Globus pallidus (tissue), 1 donor: ENCODE data around the gene RETREG1.
A peak's percentile ranks its signal among the peaks of the same experiment; 100 is the strongest.
"Not testable (repeated sequence)": the region's sequence is repeated elsewhere in the genome, so short reads cannot be mapped to it uniquely, and the experiment has no call there.

Source experiments
- DNase-seq: peaks from one replicate; pipeline ENCODE4 v3.0.0-alpha.2; 2015; ENCODE audit warnings: low spot score

The RETREG1 gene, protein sequence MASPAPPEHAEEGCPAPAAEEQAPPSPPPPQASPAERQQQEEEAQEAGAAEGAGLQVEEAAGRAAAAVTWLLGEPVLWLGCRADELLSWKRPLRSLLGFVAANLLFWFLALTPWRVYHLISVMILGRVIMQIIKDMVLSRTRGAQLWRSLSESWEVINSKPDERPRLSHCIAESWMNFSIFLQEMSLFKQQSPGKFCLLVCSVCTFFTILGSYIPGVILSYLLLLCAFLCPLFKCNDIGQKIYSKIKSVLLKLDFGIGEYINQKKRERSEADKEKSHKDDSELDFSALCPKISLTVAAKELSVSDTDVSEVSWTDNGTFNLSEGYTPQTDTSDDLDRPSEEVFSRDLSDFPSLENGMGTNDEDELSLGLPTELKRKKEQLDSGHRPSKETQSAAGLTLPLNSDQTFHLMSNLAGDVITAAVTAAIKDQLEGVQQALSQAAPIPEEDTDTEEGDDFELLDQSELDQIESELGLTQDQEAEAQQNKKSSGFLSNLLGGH

DNA sequence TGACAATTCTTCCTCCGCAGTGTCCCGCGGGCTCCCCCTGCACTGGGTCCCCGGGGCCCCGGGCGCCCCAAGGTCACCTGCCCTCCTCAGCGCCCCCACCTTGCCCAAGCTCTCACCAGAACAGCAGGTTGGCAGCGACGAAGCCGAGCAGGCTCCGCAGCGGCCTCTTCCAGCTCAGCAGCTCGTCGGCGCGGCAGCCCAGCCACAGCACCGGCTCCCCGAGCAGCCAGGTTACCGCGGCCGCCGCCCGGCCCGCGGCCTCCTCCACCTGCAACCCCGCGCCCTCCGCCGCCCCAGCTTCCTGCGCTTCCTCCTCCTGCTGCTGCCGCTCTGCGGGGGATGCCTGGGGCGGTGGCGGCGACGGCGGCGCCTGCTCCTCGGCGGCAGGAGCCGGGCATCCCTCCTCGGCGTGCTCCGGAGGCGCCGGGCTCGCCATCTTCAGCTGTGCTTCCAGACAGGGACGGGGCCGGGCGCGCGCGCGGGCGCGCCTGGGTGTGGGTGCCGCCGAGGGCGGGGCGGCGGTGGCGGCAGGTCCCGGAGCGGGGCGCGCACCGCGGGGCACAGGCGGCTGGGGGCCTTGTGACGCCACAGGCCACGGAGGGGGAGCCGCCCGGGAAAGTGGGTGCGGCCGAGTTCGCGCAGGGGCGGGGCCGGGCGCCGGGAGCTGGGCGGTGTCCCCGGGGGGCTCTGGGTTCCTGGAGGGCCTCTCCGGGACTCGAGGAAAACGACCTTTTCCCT lies at the start of gene RETREG1:
TSS of gene RETREG1 (minus strand) at position 462 of the 738 bp plus-strand sequence. CDS start at position 436, 26 bp downstream.
- peak; percentile 77 for DNase-seq

DNA sequence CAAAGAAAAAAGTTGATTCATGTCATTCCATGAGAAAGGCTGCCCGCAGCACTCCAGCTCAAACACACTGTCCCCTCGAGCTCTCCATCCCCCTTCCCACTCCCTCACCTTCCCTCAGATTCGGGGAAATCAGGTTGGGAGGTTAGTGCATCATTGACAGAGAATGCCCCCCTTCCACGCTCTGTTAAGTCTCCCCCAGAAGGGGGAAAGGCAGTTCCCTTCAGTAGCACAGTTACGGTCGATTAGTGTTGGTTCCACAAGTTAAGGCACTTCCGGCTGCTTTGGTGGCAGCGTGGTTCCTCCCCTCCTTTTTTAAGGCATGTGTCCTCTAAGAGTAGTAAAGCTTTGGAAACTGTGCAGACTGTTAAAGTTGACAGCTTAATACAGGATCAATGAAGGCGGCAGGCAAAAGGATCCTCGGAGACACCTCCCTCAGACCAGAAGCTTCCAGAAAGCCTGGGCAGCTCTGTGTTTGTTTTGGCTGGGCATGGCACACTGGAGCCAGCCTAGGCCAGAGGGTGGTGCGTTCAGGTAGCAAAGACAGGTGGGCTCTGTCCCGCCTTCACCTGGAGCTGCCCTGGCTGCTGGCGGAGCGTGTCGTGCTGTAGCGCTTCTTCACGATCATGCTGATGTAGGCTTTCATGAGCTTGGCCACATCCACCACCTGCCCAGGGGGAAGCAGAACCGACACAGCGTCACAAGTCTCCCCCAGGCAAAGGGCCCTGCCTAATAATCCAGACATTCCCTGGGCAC lies 49.5 kb upstream of the RETREG1 start:
- DNase-seq = no peak

DNA sequence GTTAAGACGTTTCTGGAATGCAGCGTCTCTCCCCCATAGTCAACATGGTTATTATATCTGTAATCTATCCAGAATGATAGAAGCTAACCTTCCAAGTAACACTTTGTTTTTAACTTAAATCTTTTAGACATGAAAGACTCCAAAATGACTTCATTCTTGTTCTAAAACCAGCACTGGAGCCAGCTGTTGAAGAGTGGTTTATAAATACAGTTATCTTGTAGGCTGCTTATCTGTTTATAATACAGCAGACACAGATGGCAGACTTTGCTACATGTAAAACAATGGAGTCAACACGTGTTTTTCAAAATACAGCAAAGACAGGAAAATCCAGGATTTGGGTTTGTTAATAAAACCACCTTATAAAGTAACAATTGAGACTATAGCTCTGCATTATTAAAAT lies 48.8 kb upstream of the RETREG1 start:
- no peak for DNase-seq

DNA sequence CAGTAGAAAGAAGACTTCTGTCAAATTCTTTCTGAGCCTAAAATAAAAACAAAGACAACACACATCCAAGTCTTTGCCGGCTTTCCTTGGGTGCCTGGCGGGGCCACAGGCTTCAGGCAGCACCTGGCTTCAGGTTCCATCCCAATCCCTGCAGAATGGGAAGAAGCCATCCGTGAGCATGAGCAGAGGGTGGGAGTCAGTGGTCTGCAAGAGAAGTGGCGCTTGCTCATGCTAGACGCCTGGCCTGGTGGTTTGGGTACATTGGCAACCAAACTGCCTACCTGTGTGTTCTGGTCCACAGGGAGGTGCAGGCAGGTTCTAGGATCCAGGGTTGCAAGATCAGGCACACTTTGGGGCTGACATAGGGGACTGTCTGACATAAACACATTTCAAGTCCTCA lies 47.6 kb upstream of the RETREG1 start:
- DNase-seq = no peak

DNA sequence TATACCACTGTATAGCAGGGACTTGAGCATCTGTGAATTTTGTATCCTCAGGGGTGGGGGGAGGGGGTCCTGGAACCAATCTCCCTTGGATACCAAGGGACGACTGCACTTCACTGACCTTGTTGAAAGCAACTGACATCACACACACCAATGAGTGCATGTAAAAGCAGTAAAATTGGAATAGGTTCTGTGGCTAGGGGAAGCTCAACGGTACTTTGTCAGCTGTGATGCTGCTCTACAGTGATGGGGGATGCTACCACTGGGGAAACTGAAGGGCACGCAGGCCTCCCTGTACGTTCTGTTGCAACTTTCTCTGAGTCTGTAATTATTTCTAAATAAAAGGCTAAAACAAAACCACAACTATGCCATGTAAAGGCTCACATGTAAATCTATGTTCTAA lies 47.0 kb upstream of the RETREG1 start:
- DNase-seq = no peak

DNA sequence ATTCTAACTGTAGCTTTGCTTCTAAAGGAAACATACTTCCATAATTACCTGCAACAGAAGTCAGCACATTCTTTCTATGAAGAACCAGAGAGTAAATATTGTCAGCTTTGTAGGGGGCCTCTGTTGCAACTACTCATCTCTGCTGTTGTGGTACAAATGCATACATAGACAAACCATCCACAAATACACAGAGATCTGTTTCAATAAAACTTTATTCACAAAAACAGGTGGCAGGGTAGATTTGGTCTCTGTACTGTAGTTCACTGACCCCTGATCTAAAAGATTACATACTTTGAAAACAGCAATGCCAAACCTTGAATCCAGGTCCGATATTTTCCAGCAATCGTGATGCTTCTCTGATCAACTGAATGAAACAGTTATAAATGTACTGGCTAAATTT lies 44.9 kb upstream of the RETREG1 start:
- DNase-seq = no peak

DNA sequence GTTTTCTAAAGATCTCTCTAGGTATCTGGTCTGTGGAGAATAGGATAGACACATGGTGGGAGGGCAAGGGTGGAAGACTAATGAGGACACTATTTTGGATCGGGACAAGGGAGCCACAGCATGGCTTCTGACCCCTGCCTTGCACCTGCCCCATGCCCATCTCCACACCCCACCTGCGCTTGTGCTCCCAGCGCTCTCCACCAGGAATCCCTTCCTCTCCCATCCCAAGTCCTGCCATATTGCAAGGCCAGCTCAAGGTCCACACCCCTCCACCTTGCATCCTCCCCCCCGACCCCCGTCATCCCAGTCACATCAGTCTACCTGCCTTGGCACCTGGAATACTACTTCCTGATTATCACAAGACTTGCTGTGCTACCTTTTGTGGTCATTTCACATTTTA lies 44.2 kb upstream of the RETREG1 start:
- DNase-seq = no peak

DNA sequence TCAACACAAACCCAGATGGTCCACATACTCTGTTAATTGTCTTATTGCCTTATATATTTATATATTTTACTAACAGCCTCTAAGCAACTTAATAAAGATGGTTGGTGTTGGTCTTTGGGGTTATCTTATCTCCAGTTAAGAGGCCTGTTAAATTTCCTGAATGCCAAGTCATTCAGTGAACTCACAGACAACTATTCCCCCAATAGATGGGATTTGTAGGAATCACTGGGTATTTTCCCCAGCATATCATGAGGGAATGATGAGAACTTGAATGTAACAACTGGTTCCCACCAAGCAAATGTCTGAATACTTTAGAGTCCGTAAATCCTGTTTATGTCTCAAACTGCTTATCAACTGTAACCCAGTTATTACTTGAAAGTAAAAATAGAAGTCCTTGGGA lies 42.7 kb upstream of the RETREG1 start:
- no peak for DNase-seq

DNA sequence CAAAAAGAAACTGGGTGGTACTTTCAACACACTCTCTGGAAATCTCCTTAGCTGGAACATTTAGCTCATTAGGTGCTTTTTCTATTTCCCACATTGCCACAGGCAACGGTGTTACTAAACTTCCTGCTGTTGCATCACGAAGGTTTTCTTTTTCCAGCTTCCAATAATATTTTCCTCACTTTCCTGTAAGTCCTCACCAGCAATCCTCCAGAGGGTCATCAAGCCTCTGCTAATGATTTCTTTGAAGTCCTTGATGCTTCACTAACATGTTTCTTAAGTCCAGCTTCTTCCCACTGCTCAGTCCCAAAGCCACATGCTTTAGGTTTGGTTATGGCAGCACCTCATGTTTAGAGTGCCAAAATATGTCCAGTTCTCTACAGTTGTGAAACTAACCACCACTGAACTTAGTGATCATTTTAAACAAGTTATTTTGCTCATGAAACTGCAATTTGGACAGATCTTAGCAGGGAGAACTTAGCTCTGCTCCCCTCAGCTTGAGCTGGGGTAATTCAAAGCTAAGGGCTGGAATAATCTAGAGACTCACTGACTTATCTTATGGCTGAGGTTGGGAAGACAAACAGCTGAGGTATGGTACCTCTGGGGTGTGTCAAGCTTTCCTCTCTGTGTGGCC lies 39.9 kb upstream of the RETREG1 start:
- DNase-seq = no peak

DNA sequence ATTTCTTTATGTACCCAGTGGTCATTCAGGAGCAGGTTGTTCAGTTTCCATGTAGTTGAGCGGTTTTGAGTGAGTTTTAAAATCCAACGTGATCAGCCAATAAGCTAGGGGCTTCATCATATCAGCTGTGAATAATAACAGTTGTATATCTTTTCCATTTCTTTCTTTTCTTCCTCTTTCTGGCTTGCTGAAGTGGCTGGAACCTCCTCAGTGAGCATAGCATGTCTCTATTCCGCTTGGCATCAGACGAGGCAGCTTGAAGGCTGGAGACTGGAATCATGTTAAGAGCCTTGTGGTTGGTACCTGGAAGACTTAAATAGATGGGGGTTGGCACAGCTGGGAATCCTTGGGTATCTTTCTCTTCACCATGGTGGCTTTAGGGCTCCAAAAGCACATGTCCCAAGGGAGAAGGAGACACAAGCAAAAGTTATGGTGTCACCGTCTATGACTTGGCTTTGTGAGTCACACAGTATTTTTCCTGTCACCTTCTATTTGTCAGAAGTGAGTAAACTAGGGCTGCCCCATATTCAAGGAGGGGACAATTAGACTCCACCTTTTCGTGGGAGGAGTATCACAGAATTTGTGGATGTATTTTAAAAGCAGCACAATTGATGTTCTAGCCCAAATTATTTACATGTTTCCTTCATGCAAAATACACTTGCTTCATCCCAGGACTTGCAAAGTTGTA lies 38.0 kb upstream of the RETREG1 start:
- DNase-seq = no peak

DNA sequence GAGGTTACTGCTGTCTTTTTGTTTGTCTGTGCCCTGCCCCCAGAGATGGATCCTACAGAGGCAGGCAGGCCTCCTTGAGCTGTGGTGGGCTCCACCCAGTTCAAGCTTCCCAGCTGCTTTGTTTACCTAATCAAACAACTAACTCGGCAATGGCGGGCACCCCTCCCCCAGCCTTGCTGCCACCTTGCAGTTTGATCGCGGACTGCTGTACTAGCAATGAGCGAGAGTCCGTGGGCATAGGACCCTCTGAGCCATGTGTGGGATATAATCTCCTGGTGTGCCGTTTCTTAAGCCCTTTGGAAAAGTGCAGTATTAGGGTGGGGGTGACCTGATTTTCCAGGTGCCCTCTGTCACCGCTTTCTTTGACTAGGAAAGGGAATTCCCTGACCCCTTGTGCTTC lies 31.9 kb upstream of the RETREG1 start:
- DNase-seq = not testable (repeated sequence)

DNA sequence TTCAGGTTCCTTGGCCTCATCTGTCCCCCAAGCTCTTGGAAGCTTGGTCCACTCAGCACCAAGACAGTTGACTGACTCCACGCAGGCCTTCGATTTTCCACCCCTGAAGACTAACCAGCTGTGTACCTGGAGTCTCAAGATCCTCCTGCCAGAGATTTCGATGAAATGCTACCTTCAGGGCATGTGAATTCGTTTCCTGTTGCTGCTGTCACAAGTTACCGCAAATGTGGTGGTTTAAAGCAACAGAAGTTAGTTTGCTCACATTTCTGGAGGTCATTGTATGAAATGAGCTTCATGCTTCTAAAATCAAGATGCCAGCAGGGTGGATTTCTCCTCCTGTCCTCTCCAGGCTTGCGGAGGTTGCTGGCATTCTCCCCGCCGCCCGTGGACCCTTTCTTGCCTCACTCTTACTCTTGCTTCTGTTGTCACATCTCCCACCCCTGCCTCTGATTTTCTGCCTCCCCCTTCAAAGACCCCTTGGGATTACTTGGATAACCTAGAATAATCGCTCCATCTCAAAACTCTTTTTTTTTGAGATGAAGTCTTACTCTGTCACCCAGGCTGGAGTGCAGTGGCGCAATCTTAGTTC lies 27.6 kb upstream of the RETREG1 start:
- DNase-seq = no peak

DNA sequence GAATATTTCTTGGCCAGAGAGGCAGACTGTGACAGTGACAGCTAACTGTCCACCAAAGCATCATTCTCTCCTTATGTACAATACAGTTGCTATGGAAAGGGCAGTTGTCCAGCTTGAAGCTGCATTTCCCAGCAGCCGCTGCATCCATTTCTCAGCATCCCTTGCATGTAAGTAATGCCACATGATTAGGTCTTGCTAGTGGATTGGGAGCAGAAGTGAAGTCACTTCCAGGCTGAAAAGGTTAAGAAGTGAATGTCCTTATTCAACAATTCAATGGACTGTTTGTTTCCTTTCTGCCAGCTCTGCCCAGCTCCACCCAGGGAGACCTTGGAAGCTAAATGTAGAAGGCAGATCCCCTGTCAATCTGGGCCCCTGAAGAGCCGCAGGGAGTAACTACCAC lies 26.1 kb upstream of the RETREG1 start:
- DNase-seq = no peak

DNA sequence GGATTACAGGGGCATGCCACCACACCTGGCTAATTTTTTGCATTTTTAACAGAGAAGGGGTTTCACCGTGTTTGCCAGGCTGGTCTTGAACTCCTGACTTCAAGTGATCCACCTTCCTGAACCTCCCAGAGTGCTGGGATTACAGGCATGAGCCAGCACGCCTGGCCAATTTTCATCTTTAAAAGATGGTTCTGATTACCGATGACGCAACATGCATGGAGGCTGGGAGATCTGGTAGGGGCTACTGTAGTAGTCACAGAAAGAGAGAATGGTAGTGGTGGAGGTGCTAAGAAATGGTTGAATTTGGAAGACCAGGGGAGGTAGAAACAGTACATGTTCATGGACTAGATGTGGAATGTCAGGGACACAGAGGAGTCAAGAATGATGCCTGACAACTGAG lies 22.4 kb upstream of the RETREG1 start:
- no peak for DNase-seq

DNA sequence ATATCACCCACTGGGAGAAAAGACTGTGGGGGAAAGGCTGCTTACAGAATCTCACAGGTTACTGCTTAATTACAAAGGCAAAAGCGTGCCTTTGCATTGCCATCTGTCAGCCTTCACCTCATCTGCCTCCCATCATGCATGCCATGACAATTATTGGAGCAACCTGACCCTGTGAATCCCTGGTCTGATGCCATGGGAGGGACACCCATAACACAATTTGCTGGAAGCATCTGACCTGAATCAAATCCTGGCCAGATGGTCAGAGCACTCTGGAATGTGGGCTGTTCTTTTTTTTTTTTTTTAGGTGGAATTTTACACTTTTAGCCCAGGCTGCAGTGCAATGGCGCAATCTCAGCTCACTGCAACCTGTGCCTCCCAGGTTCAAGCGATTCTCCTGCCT lies 11.6 kb upstream of the RETREG1 start:
- DNase-seq = no peak

DNA sequence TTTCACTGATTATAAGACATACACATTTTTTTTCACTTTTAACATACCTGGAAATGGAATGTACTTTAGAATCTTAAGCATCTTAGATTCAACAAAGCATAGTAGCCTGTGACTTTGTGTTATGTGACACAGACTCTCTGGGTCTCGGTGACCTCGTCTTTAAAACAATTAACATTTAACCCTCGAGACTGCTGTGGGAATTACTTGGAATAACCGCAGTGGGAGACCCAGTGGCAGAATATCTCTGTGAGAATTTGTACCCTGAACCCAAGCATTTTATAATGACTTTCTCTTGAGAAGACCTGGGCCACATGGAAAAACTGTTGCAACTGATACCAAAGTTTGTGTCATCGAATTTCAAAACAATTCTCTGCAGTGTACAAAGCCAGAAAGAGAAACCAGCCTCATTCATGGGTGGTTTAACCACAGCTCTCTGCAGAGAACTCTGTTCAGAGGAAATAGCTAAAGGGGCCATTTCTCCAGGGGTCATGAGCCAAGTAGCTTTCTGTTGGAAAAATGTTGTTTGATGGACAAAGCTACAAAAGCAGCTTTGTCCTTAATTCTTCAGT lies 10.0 kb upstream of the RETREG1 start:
- DNase-seq = no peak

DNA sequence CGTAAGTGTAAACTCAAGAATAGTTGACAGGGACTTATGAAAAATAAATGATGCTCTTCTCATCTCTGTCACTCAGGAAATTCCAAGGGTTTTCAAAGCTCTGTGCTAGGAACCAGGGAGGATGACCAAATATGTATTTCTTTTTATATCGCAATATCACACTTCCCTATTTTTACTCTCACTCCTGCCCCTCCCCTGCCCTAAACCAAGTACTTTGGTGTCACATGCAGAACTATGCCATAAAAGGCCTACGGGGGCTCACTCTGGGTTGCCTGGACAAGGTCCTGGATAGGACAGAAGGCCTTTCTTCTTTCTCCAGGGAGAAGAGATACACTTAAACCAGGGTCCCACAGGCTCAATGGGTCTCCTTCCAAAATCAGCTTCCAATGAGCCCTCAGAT lies 8.3 kb upstream of the RETREG1 start:
- DNase-seq = no peak

DNA sequence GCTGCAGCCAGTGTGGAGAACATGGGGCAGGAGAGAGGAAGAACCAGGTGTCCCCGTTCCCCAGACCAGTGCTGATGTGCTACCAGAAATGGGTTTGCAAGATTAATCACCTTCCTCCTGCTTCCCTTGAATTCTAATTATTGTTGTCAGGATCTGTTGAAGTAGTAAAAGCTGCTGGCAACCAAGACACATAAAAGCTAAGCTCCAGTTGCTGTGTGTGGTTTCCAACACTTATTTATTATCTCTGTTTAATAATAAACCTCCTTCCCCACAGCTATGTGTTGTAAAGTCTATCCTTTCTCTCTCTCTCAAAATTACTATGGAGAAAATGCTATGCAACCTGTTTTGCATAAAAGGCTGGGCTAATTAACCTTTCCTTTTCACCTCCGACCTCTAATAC lies 2.3 kb upstream of the RETREG1 start:
- DNase-seq = no peak

DNA sequence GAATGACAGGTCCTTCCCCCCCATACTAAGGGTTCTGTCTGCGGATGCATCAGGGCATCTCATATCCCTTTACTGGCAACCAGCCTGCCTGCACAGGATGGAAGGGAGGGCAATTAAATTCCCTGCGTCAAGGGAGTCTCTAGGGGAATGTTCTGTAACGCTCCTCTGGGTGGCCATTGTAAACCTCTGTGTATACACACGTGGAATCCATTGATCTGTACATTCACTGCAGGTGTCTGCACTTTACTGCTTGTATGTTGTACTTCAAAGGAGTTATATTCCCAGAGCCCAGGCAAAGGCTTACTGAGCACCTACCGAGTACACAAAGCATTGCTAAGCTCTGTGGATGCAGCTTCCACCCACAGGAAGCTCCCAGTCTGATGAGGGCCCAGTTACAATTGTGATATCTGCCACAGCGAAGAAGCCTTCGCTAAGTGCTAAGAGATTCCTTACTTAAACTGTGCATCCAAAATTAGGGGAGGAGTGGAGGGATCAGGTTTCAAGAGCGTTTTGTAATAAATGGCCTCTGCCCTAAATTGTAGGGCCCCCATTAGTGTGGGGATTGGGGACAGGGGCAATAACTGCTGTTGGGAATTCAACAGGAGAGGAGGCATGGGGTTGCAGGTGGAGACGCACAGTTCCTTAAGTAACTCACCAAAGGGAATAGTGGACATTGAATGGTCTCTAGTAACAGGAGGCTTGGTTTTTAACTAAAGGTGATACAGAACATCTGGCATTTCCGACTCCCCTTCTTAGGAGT lies 1.5 kb upstream of the RETREG1 start:
- DNase-seq = no peak
